Right atrium auricular region (tissue), 2 donors: Measurements from ENCODE around the gene CC2D1B. TPM values are rescaled to one million over a fixed set of nuclear protein-coding genes. Genes with fewer than 3 reads are reported as not detected.
"Not testable (repeated sequence)": the region's sequence is repeated elsewhere in the genome, so short reads cannot be mapped to it uniquely, and the experiment has no call there.

ENCODE experiments used
- DNase-seq: peaks from one replicate; pipeline ENCODE4 v3.0.0-alpha.2; 2019; ENCODE audit warnings: low spot score
- H3K27ac ChIP-seq, 2 donors: fragments of 200-600 bp; sonication (generic); 1 replicate in 1 of 2; 2 replicates in 1 of 2; pipeline ENCODE4 v1.5.1; 2016 to 2019
- H3K27me3 ChIP-seq, 2 donors: fragments of 200-600 bp; sonication (generic); one replicate each; pipeline versions ENCODE4 v1.5.1 to v1.6.0; 2017 to 2019
- H3K36me3 ChIP-seq: fragments of 200-600 bp; sonication (generic); one replicate; pipeline ENCODE4 v1.5.1; 2016
- H3K4me1 ChIP-seq, 2 donors: fragments of 200-600 bp; sonication (generic); one replicate each; pipeline versions ENCODE4 v1.5.1 to v1.6.0; 2017 to 2019
- H3K4me3 ChIP-seq, 2 donors: fragments of 200-600 bp; sonication (generic); 1 replicate in 1 of 2; 2 replicates in 1 of 2; pipeline ENCODE4 v1.5.1; 2017 to 2019; ENCODE audit warnings: mild to moderate bottlenecking in 1 of 2, moderate library complexity in 1 of 2
- H3K9me3 ChIP-seq, 2 donors: fragments of 200-600 bp; sonication (generic); one replicate each; pipeline ENCODE4 v1.5.1; 2019
- total RNA-seq, 2 donors: library from RNA; depleted of rRNA; stranded (reverse); fragments of >200 nt; gene quantifications; one replicate each; pipeline ENCODE4 v1.1.0, GENCODE V29; 2016
- TF ChIP-seq, protein P1 (sequence below), 2 donors: fragments of 200-600 bp; sonication (generic); IDR thresholded peaks; one replicate each; pipeline ENCODE4 v1.5.1; 2019; ENCODE audit warnings: antibody characterized with exemption in 2 of 2

Gene CC2D1B
- total RNA-seq, 2 donors from 2014 or later, result 11.0 to 20.6 TPM

- H3K4me1 ChIP-seq, result no peaks in the 10 kb centered on the region
- DNase-seq, result no peak
- no peaks in the 10 kb centered on the region for H3K27me3 ChIP-seq
- no peaks in the 10 kb centered on the region for H3K36me3 ChIP-seq
- TF ChIP-seq, protein P1, sequence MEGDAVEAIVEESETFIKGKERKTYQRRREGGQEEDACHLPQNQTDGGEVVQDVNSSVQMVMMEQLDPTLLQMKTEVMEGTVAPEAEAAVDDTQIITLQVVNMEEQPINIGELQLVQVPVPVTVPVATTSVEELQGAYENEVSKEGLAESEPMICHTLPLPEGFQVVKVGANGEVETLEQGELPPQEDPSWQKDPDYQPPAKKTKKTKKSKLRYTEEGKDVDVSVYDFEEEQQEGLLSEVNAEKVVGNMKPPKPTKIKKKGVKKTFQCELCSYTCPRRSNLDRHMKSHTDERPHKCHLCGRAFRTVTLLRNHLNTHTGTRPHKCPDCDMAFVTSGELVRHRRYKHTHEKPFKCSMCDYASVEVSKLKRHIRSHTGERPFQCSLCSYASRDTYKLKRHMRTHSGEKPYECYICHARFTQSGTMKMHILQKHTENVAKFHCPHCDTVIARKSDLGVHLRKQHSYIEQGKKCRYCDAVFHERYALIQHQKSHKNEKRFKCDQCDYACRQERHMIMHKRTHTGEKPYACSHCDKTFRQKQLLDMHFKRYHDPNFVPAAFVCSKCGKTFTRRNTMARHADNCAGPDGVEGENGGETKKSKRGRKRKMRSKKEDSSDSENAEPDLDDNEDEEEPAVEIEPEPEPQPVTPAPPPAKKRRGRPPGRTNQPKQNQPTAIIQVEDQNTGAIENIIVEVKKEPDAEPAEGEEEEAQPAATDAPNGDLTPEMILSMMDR (IDR thresholded peaks at IDR 0.05), result no peak
- H3K27ac ChIP-seq, result no peak overlapping the region
- no peaks in the 10 kb centered on the region for H3K9me3 ChIP-seq
- no peak overlapping the region for H3K4me3 ChIP-seq
Observed at GRCh38 chr1:52385376-52385775, 19.4 kb upstream of the CC2D1B start.

- H3K4me3 ChIP-seq, H3K27ac ChIP-seq, H3K9me3 ChIP-seq, DNase-seq, H3K27me3 ChIP-seq, H3K36me3 ChIP-seq: not testable (repeated sequence)
- peaks cover 0 to 21% of the 10 kb centered on the region in 2 donors for H3K4me1 ChIP-seq
Observed at GRCh38 chr1:52369851-52370250, 3.8 kb upstream of the CC2D1B start.

GRCh38 chr1:52368383-52369172 is 2.6 kb upstream of the CC2D1B start:
- Histone ChIP-seq H3K4me1 (peaks cover 0 to 31% of the 10 kb centered on the region in 2 donors), H3K9me3 (no peaks in the 10 kb centered on the region), H3K4me3 (peak overlapping the region; percentile 23 to 54), H3K27me3 (no peaks in the 10 kb centered on the region), H3K27ac (peak overlapping the region in 1 of 2 donors; percentile 51), H3K36me3 (no peaks in the 10 kb centered on the region)
- DNase-seq, result no peak
- TF ChIP-seq, protein P1 (IDR thresholded peaks at IDR 0.05), result no peak

DNA sequence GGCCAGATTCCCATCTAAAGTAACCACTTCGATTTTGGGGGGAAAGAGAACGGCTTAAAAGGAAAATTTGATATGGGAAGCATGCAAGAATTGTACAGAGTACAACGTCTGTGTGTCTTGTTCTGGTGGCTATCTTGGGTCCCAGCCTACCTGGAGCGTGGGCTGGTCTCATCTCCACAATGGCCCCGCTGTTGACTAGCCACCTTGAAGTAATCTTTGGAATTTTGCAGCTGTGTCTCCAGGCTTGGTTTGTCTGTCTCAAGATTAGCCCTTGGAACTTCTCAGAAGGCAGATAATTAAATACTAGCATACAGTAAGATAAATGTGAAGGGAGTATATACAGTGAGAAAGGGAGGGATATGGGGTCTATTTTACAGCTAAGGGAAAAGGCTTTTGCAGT is 1.3 kb upstream of the CC2D1B start:
- TF ChIP-seq, protein P1 (IDR thresholded peaks at IDR 0.05), result no peak
- DNase-seq, result no peak
- no peaks in the 10 kb centered on the region for H3K27me3 ChIP-seq
- H3K9me3 ChIP-seq, result no peaks in the 10 kb centered on the region
- H3K27ac ChIP-seq, result no peak overlapping the region
- H3K4me3 ChIP-seq, result no peak overlapping the region
- H3K36me3 ChIP-seq, result peaks cover 6% of the 10 kb centered on the region
- H3K4me1 ChIP-seq, result peaks cover 0 to 31% of the 10 kb centered on the region in 2 donors

GRCh38 chr1:52366517-52366827 is 467 bp upstream of the CC2D1B start:
- H3K4me3 ChIP-seq, result peak overlapping the region; percentile 84 to 89
- H3K36me3 ChIP-seq, result peaks cover 12% of the 10 kb centered on the region
- no peaks in the 10 kb centered on the region for H3K27me3 ChIP-seq
- TF ChIP-seq, protein P1 (IDR thresholded peaks at IDR 0.05), result no peak
- DNase-seq, result no peak
- H3K27ac ChIP-seq, result peak overlapping the region; percentile 93
- no peaks in the 10 kb centered on the region for H3K9me3 ChIP-seq
- peaks cover 0 to 31% of the 10 kb centered on the region in 2 donors for H3K4me1 ChIP-seq

DNA sequence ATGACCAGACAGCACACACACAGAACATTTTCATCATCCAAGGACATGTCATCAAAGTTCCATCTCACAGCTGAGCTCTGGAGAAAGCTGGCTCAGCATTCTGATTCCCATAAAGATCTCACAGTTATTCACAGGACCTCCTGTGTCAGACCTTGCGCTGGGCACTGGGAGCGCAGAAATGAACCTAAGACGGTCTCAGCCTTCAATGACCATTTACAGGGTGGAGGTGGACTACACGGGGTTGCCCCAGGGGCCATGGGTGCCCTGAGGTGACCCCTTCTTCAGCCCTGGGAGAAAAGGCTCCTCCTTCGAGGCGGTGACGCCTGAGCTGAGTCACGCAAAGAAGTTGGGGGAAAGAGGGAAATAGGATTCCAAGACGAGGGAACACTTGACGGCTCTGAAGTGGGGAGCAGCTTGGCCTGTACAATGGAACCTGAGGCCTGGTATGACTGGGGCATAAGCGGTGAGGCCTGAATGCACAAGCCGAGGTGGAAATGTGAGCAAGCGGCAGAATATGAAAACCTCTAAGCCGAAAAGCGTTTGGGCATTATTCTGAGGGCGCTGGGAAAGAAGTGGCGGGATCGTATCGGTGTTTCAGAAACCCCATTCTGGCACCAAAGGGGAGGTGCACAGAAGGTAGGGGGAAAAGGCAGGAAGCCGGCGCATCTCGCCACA is 797 bp downstream of the CC2D1B start:
- Histone ChIP-seq H3K9me3 (no peaks in the 10 kb centered on the region), H3K27me3 (no peaks in the 10 kb centered on the region), H3K27ac (peak overlapping the region; percentile 93), H3K36me3 (peaks cover 25% of the 10 kb centered on the region), H3K4me1 (peaks cover 0 to 31% of the 10 kb centered on the region in 2 donors), H3K4me3 (peak overlapping the region; percentile 84 to 89)
- TF ChIP-seq, protein P1 (IDR thresholded peaks at IDR 0.05), result no peak
- peak; percentile 81 for DNase-seq
